T-helper 1 cell treated with Interleukin-12 subunit alpha and Interleukin-12 subunit beta and Interleukin-4 antibody, amounts not matched to agents 30 μg/mL and 1 μg/mL, for 36 hours (primary cell): ENCODE data around the gene FBXO44.

Experiments used
- H3K27ac Mint-ChIP-seq: one replicate; pipeline ENCODE4 v1.8.0; 2021; ENCODE audit warnings: mild to moderate bottlenecking, mixed read lengths
- H3K27me3 Mint-ChIP-seq: one replicate; pipeline ENCODE4 v1.8.0; 2021; ENCODE audit warnings: low read depth, mixed read lengths
- H3K36me3 Mint-ChIP-seq: one replicate; pipeline ENCODE4 v1.8.0; 2021; ENCODE audit warnings: low read depth, mixed read lengths
- H3K4me1 Mint-ChIP-seq: one replicate; pipeline ENCODE4 v1.8.0; 2021; ENCODE audit warnings: low read depth, mixed read lengths
- H3K4me3 Mint-ChIP-seq: one replicate; pipeline ENCODE4 v1.8.0; 2021; ENCODE audit warnings: mild to moderate bottlenecking, moderate library complexity, mixed read lengths
- H3K9me3 Mint-ChIP-seq: one replicate; pipeline ENCODE4 v1.8.0; 2021; ENCODE audit warnings: mixed read lengths

FBXO44 gene

DNA sequence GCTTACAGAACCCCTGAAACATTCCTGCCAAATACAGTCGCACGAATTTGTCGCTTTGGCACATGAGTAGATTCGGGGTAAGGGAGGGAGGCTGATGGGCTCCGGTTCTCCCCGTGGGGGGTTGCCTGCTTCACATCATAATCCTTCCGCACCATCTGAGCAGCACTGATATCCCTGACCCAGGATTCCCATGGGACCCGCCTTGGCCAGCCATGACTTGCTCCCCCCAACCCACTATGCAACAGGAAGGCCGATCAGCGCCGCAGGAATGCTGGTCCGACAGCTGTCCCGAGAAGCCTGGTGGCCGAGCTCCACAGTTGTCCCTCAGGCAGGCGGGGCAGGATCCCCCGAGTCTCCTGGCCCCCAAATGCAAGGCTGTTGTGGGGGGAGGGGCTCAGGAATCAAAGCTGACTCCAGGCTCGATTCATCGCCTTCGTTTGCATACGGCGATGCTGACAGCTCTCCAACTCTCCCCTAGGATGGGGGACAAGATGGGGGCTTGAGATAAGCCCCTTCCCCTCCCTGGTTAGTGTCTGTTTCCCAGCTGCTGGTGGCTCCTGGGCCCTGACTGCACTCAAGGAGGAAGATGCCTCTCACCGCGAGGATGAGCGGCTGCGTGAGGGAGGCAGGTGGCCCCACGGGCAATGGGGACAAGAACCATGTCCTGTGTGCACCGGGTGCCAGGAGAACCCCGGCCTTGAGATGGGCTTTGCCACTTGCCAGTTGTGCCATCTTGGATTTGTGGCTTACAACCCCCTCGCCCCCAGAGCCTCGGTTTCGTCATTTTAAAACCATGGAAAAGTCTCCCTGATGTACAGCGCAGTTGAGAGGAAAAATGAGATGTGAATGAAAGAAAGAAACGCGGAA lies 46.2 kb downstream of the FBXO44 start:
- no peak overlapping the region for H3K27ac Mint-ChIP-seq
- H3K27me3 Mint-ChIP-seq = peaks cover 15% of the 10 kb centered on the region
- no peaks in the 10 kb centered on the region for H3K36me3 Mint-ChIP-seq
- no peaks in the 10 kb centered on the region for H3K4me1 Mint-ChIP-seq
- no peaks in the 10 kb centered on the region for H3K9me3 Mint-ChIP-seq
- no peak overlapping the region for H3K4me3 Mint-ChIP-seq

DNA sequence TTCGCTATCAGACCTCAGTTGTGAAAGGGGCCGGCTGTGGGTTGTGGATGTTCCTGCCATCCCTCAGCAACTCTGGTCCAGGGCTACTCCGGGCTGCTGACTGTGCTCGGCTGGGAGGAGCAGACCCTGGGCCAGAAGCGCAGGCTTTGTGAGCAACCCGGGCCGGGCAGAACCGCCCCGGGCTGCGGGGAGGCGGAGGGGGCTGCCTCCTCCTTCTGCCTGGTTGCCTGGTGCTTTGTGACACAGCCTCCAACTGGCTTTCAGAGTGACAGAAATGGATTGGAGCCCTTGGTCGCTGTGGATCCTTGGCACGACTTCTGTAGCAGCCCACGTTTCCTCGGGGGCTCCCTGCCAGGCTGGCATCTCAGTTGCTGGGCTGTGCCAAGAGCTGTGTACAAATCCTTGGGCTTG lies 46.9 kb downstream of the FBXO44 start:
- Mint-ChIP-seq H3K9me3 (no peaks in the 10 kb centered on the region), H3K27me3 (peaks cover 15% of the 10 kb centered on the region), H3K27ac (no peak overlapping the region), H3K36me3 (no peaks in the 10 kb centered on the region), H3K4me1 (no peaks in the 10 kb centered on the region), H3K4me3 (no peak overlapping the region)

DNA sequence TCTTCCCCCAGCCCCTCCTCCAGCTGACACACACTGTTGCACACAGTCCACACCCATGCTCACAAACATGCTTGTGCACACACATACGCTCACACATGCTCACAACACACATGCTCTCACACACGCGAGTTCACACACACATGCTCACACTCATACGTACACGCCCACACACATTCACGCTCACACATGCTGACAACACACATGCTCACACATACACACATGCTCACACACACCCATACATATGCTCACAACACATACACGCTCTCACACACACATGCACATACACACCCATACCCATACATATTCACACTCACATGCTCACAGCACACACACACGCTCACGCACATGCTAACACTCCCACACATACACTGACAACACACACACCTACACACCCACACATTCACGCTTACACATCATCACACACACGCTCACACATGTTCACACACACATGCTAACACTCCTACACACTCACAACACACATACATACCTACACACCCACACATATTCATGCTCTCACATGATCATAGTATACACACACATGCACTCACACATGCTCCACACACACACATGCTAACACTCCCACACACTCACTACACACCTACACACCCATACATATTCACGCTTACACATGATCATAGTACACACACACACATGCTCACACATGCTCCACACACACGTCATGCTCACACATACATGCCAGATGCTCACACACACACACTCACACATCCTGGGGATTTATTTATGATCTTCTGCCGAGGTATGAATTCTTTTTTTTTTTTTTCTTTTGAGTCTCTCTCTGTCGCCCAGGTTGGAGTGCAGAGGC lies 47.5 kb downstream of the FBXO44 start:
- H3K4me1 Mint-ChIP-seq = no peaks in the 10 kb centered on the region
- H3K27ac Mint-ChIP-seq = no peak overlapping the region
- no peaks in the 10 kb centered on the region for H3K36me3 Mint-ChIP-seq
- H3K9me3 Mint-ChIP-seq = no peaks in the 10 kb centered on the region
- H3K27me3 Mint-ChIP-seq = peaks cover 15% of the 10 kb centered on the region
- H3K4me3 Mint-ChIP-seq = no peak overlapping the region

DNA sequence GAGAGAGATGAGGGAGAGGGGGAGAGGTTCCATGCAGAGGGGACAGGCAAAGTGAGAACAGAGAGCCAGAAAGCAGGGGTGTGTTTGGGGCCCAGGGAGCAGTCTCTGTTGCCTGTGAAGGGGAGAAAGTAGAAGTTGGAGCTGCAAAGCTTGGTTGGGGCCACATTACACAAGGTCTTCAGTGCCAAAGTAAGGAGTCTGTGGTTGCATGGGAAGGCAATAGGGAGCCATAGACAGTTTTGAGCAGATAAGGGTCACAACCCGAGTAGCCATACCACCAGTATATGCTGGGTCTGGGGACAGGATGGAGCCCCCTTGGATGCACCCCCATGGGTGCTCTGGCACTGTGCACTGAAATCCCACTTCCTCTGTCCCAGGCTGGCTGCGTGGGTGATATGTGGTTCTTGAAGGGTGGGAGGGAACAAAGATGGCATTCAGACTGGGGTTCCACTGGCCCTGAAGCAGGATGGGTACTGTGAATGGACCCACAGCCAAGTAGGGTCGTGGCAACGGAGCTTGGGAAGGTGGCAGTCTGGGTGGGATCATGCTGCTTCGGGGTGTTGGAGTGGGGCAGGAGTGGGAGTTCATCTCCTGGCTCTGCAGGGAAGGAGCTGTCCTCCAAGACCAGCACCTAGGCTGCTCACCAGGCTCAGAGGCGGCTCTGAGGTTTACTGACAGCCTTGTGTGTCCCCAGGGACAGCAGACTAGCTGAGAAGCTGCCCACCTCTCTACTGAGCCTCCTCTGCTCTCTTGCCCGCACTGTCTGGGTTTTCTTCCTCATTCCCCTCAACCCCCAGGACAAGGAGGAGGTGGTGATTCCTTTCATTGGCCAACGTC lies 48.9 kb downstream of the FBXO44 start:
- no peaks in the 10 kb centered on the region for H3K4me1 Mint-ChIP-seq
- H3K27ac Mint-ChIP-seq = no peak overlapping the region
- no peaks in the 10 kb centered on the region for H3K36me3 Mint-ChIP-seq
- peaks cover 10% of the 10 kb centered on the region for H3K27me3 Mint-ChIP-seq
- H3K9me3 Mint-ChIP-seq = no peaks in the 10 kb centered on the region
- H3K4me3 Mint-ChIP-seq = no peak overlapping the region

DNA sequence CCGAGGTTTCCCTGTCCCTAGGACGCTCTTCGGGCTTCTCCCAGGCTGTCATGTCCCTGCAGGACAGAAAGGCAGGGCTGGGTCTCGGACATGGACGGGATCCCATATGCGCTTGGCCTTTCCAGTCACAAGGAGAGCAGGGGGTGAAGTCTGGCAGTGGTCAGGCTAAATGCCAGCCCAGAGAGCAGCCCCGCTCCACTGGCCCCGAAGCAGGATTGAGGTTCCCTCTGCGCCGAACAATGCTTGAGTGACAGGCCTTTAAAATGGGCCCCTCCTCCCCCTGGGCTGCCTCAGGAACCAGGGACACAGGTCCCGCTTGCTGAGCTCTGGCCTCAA lies 49.5 kb downstream of the FBXO44 start:
- Mint-ChIP-seq H3K27me3 (peaks cover 4% of the 10 kb centered on the region), H3K27ac (no peak overlapping the region), H3K9me3 (no peaks in the 10 kb centered on the region)

DNA sequence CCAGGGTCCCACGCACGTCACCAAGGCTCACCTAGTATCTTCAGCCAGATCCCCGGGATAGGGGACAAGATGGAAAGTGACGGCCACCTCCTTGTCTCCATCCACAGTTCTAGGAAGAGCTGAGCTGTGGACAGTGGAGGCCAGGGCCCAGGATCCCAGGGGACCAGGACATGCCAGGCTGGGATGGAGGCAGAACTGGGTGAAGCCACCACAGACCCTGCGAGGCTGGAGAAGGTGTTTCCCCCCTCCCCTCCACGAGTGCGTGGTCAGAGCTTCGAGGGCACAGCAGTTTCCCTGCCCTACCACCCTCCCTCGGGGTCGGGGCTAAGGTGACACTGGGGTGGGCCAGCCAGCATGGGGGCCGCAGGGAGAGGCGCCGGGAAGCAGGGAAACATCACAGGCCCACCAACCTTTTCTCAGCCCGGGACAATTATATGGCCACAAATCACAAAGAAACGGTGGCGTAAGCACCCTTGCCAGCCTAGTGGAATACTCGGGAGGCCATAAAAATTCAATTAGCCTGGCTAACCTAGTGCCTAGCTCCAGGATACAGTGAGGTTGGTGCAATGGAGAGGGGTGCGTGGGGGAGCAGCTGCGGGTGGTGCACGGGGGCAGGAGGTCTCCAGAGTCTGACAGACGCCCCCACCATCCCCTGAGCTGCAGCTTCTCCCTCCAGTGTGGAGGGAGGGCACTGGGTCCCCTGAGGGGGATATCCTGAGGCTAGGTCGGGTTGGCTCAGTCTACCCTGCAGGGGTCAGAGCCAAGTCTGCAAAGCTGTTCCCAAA lies 50.2 kb downstream of the FBXO44 start:
- Mint-ChIP-seq H3K4me1 (no peaks in the 10 kb centered on the region), H3K27ac (no peak overlapping the region), H3K27me3 (peaks cover 3% of the 10 kb centered on the region), H3K9me3 (no peaks in the 10 kb centered on the region), H3K36me3 (no peaks in the 10 kb centered on the region), H3K4me3 (no peak overlapping the region)

More for the DNA sequence above, 49.5 kb downstream of the FBXO44 start:
- Mint-ChIP-seq H3K4me1 (no peaks in the 10 kb centered on the region), H3K36me3 (no peaks in the 10 kb centered on the region), H3K4me3 (no peak overlapping the region)

DNA sequence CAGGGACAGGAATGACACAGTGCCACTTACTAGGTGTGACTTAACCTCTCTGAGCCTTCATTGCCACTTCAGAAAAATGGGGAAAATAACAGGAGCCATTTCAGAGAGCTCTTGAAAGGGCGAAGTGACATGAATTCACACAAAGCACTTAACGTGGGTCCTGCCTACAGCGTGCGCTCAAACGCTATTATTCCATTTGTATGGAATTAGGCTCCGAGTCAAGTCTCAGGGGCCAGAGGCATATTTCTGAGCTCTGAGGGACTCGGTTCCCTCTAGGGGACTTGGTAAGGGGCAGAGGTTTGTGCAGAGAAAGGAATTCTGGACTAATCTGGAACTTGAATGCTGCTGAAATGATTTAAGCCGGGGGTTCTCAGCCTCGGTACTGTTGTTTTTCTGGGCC lies 50.9 kb downstream of the FBXO44 start:
- H3K36me3 Mint-ChIP-seq = no peaks in the 10 kb centered on the region
- H3K27me3 Mint-ChIP-seq = peaks cover 3% of the 10 kb centered on the region
- H3K9me3 Mint-ChIP-seq = no peaks in the 10 kb centered on the region
- no peak overlapping the region for H3K27ac Mint-ChIP-seq
- H3K4me3 Mint-ChIP-seq = no peak overlapping the region
- no peaks in the 10 kb centered on the region for H3K4me1 Mint-ChIP-seq

DNA sequence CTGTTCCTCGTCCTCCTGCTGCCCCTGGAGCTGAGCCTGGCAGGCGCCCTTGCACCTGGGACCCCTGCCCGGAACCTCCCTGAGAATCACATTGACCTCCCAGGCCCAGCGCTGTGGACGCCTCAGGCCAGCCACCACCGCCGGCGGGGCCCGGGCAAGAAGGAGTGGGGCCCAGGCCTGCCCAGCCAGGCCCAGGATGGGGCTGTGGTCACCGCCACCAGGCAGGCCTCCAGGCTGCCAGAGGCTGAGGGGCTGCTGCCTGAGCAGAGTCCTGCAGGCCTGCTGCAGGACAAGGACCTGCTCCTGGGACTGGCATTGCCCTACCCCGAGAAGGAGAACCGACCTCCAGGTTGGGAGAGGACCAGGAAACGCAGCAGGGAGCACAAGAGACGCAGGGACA lies 51.6 kb downstream of the FBXO44 start:
- H3K4me3 Mint-ChIP-seq = no peak overlapping the region
- peaks cover 3% of the 10 kb centered on the region for H3K27me3 Mint-ChIP-seq
- H3K9me3 Mint-ChIP-seq = no peaks in the 10 kb centered on the region
- H3K27ac Mint-ChIP-seq = no peak overlapping the region
- no peaks in the 10 kb centered on the region for H3K4me1 Mint-ChIP-seq
- no peaks in the 10 kb centered on the region for H3K36me3 Mint-ChIP-seq

DNA sequence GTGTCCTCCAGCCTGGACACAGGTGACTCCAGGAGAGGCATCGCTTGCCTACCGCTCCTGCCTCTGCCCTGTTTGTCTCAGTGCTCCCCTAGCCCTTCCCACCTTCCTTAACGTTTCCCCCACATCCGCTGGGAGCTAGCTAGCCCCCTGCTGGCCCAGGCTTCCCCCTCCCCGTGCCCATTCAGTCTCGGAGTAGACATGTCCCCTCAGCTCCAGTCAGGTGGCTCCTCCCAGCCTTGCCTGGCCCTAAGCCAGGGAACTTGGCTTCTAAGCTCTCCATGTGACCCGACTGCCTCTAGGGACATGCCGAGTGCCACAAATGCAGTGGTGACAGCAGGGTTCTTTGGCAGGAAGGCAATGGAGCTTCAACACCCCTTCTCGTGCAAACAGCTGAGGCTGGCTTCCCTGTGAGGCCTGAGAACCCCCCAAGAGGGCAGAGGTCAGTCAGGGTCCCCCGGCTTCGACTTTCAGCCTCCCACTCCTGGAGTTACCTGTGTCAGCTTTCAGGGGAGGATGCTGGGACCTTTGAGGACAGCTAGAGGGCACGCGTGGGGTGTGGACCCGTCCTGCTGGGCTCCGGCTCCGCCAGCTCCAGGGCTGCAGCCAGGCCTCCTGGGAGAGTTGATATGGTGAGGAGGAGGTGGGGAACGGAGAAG lies 53.1 kb downstream of the FBXO44 start:
- no peaks in the 10 kb centered on the region for H3K4me1 Mint-ChIP-seq
- H3K9me3 Mint-ChIP-seq = no peaks in the 10 kb centered on the region
- no peak overlapping the region for H3K4me3 Mint-ChIP-seq

DNA sequence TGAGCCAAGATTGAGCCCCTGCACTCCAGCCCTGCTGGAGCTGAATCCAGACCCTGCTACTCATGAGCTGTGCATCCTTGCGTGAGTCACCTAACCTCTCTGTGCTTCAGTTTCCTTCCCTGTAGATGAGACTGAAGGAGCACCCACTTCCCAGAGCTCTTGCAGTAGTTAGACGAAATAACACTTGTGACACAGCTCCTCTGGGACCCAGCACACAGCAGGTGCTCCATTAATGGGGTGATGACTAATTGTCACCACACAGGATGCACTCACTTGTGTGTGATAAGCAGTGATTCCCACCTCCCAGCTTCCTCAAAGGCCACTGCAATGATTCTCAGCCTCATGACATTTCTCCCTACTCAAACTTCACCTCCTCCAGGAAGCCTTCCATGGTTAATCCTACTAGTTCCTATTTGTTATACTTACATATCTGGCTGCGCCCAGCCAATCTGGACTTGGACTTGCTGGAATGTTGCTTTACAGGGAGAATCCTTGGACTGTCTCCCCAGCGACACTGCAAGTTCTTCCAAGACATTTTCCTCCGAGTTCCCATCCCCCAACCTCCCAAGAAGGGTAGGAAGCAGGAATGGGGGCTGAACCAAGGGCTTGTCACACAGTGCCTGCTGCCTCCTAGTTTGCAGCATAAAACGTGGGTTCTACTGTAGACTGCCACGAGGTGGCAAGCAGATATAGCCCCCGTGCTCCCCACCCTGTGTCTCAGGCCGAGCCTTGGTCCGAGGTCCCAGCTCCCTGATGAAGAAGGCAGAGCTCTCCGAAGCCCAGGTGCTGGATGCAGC lies 54.1 kb downstream of the FBXO44 start:
- H3K36me3 Mint-ChIP-seq = no peaks in the 10 kb centered on the region
- H3K27ac Mint-ChIP-seq = no peak overlapping the region
- no peak overlapping the region for H3K4me3 Mint-ChIP-seq
- no peaks in the 10 kb centered on the region for H3K4me1 Mint-ChIP-seq
- no peaks in the 10 kb centered on the region for H3K9me3 Mint-ChIP-seq
- H3K27me3 Mint-ChIP-seq = no peaks in the 10 kb centered on the region

More for the DNA sequence above, 53.1 kb downstream of the FBXO44 start:
- H3K36me3 Mint-ChIP-seq = no peaks in the 10 kb centered on the region
- no peak overlapping the region for H3K27ac Mint-ChIP-seq
- H3K27me3 Mint-ChIP-seq = peaks cover 3% of the 10 kb centered on the region

DNA sequence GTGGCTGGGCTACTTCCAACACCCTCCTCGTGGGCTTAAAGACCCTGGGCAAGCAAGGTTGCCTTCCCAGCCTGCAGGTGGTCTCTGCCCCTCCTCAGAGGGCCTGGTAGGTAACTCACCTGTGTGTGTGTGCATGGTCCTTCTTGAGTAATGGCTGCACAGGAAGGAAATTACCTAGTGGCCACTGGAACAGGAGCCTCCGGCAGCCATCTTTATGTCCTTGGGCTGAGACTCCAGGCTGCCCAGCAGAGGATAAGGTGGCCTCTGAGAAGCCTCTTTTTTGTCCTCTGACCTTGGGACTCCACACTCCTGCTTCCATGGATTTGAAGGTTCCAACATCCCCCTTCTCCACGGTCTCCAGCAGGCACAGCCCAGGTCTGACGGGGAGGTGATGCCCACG lies 56.8 kb downstream of the FBXO44 start:
- Mint-ChIP-seq H3K36me3 (no peaks in the 10 kb centered on the region), H3K9me3 (no peaks in the 10 kb centered on the region), H3K4me1 (no peaks in the 10 kb centered on the region), H3K27me3 (peaks cover 5% of the 10 kb centered on the region), H3K27ac (no peak overlapping the region), H3K4me3 (no peak overlapping the region)

DNA sequence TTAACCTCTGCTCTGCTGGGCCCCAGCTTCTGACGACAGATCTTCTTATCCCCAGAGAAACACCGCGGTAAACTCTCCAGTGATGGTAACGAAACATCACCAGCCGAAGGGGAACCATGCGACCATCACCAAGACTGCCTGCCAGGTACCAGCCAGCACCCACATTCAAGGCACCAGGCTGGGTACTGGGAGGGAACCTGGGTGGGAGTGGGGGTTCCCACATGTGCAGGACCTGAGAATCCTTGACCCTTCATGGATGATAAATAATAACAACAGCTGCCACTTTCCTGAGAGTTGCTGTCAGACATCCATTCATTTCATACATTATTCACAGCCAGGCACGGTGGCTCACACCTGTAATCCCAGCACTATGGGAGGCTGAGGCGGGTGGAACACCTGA lies 57.6 kb downstream of the FBXO44 start:
- Mint-ChIP-seq H3K4me3 (no peak overlapping the region), H3K27ac (no peak overlapping the region), H3K4me1 (no peaks in the 10 kb centered on the region), H3K27me3 (peaks cover 5% of the 10 kb centered on the region), H3K36me3 (no peaks in the 10 kb centered on the region), H3K9me3 (no peaks in the 10 kb centered on the region)
